HG03442 (cell line): ENCODE data around the gene SSC4D.
A peak's percentile ranks its signal among the peaks of the same experiment; 100 is the strongest.
"Not testable (repeated sequence)": the region's sequence is repeated elsewhere in the genome, so short reads cannot be mapped to it uniquely, and the experiment has no call there.

Source experiments
- ATAC-seq: cut with Tn5 transposase; IDR thresholded peaks from one replicate; pipeline ENCODE4 v1.9.1; 2021; ENCODE audit warnings: mild to moderate bottlenecking, moderate library complexity; ENCODE audit not compliant: unreplicated experiment

SSC4D gene

DNA sequence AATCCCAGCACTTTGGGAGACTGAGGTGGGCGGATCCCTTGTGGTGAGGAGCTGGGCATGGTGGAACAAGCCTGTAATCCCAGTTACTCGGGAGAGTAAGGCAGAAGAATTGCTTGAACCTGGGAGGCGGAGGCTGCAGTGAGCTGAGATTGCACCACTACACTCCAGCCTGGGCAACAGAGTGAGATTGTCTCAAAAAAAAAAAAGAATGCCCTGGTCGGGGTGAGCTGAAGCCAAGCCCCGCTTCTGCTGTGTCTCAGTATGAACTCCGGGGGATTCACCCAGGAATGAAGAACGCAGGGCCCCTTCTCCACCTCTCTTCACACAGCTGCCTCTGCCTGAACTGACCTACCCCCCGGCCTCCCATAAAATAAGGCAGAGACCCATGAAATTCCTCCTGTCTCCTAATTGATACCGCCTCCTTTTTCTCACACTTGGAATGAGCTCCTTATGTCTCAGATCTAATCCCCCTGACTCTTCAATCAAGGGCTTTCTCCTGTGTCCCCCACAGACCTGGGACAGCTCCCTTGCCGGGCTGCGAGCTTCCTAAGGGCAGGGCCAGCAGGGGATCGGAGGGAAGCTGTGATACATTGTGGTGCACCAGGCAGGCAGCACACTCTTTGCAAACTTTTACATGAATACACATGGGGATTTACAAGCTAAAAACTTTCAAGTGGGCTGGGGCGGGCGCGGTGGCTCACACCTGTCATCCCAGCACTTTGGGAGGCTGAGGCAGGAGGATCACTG lies 14.3 kb upstream of the SSC4D start:
- no peak for ATAC-seq

DNA sequence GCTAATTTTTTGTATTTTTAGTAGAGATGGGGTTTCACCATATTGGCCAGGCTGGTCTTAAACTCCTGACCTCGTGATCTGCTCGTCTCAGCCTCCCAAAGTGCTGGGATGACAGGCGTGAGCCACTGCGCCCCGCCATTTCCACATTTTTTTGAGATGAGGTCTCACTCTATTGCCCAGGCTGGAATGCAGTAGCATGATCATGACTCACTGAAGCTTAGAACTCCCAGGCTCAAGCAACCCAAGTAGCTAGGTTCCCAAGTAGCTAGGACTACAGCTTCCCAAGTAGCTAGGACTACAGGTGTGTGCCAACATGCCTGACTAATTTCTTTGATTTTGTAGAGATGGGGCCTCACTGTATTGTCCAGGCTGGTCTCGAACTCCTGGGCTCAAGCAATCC lies 11.6 kb upstream of the SSC4D start:
- not testable (repeated sequence) for ATAC-seq

DNA sequence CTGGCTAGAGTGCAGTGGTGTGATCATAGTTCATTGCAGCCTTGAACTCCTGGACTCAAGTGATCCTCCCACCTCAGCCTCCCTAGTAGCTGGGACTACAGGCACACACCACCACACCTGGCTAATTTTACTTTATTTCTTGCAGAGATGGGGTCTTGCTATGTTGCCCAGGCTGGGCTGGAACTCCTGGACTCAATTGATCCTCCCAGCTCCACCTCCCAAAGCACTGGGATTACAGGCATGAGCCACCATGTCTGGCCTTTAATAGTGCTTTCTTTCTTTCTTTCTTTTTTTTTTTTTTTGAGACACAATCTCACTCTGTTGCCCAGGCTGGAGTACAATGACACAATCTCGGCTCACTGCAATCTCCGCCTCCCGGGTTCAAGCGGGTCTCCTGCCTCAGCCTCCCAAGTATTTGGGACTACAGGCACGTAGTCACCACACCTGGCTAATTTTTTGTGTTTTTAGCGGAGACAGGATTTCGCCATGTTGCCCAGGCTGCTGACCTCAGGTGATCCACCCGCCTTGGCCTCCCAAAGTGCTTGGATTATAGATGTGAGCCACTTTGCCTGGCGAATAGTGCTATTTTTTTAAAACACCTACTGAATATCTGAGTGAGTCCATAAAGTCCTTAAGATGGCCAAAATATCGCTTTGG lies 8.3 kb upstream of the SSC4D start:
- not testable (repeated sequence) for ATAC-seq

DNA sequence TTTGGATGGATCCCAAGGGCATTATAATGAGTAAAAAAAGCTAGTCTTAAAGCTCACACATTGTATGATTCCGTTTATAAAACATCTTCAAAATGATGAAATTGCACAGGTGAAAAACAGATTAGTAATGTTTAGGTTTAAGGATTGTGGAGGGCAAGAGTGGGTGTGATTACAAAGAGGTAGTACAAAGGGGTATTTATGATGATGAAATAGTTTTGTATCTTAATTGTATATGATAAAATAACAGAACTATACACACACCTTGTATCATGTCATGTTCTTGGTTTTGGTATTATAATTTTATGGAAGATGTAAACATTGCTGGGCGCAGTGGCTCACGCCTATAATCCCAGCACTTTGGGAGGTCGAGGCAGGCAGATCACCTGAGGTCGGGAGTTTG lies 2.8 kb upstream of the SSC4D start:
- no peak for ATAC-seq

DNA sequence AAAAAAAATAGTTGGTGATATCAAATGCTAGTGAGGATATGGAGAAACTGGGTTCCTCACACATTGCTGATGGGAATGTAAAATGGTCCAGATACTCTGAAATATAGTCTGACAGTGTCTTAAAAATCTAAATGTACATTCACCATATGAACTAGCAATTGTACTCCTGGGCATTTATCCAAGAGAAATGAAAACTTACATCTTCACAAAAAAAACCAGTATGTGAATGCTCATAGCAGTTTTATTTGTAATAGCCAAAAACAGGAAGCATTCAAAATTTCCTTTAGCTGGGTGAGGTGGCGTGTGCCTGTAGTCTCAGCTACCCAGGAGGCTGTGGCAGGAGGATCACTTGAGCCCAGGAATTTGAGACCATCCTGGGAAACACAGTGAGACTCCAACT lies 2.1 kb upstream of the SSC4D start:
- no peak for ATAC-seq

DNA sequence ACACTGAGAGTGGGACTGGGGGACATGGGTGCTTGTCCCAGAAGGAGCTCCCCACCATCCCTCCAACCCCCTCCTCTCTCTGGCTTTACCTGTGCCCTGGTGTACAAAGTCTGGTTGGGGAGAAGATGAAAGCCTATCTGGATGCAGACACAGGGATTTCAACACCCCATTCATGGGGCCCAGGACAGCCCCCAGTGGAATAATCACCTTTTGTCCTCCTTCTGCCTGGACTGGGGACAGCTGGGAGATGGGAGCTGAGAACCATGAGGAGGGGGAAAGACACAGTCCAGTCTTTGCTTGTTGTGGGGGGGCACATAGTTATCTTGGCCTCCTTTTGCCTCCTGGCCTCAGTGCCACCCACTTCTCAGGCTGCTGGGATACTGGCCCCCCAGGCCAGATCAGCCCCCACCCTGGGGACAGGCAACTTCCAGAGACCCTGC lies 1.4 kb downstream of the SSC4D start:
- no peak for ATAC-seq

DNA sequence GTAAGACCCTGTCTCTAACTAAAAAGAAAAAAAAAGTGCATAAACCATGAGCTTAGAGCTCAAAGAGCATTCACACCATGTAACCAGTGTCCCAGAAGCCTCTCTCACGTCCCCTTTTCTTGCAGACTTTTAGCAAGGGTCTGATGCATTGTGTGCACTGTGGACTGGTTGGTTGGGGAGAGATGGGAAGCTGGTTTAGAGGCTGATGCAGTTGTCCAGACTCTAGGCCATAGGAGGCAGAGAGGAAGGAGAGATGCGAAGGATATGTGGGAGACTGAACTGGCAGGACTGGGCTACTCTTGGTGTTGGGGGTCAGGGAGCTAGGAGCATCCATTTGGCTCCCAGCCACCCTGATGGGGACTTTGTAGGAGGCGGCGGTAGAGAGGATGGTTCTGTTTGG lies 1.8 kb downstream of the SSC4D start:
- ATAC-seq = no peak

DNA sequence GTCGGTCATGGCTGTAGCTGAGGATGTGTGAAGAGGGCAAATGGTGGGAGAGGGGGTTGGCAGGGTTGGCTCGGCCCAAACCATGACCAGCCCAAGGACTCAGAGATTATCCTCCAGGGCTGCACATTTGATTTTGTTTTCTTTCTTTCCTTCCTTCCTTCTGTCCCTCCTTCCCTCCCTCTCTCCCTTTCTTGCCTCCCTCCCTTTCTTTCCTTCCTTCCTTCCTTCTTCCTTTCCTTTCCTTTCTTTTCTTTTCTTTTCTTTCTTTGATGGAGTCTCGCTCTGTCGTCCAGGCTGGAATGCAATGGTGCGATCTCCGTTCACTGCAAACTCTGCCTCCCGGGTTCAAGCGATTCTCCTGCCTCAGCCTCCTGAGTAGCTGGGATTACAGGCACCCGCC lies 3.8 kb downstream of the SSC4D start:
- ATAC-seq = no peak

DNA sequence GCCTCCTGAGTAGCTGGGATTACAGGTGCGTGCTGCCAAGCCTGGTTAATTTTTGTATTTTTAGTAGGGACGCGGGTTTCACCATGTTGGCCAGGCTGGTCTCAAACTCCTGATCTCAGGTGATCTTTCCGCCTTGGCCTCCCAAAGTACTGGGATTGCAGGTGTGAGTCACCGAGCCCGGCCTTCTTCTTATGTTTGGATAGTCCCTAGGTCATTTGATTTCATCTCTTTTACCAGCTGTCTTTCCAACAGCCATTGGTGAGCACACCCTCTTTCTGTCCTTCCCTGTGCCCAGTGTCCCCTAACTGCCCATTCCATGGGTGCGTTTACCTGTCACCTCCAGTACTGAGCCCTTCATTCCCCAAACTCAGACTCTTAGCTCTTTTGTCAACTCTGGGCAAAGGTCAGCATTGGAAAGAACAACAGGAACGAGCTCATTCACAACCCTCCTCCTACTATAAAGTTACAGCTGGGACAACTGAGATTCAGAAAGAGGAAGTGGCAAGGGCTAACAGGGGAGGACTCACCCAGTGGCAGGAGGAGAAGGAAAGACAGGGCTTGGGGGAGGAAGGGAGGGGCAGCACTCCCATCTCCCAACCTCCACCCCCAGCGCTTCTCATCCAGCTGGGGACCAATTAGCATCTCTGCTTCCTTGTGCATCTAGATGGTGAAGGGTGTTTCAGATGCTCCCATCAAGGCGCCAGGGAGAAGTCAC lies 5.6 kb downstream of the SSC4D start:
- no peak for ATAC-seq

DNA sequence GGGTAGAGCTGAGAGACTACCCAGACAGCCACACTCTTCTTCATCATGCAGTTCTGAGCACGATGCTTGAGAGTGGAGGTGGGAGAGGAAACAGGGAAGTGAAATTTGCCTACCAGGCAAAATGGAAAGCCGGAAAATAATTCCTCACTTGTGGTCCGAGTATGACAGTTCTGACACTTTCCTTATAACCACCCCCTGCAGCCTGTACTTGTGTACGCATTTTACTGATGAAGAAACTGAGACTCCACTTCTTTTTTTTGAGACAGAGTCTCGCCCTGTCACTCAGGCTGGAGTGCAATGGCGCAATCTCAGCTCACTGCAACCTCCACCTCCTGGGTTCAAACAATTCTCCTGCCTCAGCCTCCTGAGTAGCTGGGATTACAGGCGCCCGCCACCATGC lies 6.4 kb downstream of the SSC4D start:
- not testable (repeated sequence) for ATAC-seq

DNA sequence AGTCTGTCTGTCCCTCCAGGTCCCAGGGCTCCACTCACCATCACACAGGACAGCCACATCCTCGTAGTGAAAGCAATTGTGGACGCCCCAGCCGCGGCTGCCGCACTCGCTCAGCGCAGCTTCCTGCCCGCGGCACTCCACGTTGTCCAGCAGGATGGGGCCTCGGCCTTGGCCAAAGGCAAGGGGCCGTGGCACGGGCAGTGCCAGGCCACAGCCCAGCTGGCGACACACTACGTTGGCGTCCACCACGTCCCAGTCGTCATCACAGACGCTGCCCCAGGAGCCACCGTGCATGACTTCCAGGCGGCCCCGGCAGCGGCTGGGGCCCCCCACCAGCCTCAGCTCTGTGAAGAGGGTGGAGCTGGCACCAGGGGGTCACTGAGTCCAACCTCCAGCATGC lies 9.2 kb downstream of the SSC4D start:
- ATAC-seq = no peak

DNA sequence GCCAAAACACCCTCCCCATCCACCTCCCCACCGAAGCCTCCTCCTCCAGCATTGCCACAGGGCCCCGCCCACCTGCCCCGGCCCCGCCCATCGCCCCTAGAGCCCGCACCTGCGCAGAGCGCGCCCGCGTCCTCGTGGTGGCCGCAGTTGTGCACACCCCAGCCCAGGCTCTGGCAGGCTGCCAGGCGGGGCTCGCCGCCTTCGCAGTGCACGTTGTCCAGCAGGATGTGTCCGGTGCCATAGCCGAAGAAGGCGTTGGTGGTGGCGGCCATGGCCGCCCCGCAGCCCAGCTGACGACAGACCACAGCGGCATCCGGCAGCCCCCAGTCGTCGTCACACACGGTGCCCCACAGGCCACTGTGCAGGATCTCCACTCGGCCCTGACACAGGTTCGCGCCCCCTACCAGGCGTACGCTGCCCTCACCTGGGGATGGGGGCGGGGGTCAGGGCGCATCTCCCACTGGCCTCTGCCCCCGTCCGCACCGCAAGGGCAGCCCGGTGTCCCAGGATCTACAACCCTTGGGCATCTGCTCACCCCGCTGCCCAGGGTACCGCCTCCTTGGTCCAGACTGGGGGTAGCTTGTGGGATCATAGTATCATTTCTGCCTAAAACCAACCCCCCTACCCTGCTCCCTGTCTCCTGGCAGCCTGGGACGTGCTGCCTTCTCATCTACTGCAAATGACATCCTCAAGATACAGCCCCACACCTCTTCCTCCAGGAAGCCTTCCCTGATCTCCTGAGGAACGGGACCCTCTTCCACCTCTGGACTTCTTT lies 11.9 kb downstream of the SSC4D start:
- ATAC-seq = no peak

DNA sequence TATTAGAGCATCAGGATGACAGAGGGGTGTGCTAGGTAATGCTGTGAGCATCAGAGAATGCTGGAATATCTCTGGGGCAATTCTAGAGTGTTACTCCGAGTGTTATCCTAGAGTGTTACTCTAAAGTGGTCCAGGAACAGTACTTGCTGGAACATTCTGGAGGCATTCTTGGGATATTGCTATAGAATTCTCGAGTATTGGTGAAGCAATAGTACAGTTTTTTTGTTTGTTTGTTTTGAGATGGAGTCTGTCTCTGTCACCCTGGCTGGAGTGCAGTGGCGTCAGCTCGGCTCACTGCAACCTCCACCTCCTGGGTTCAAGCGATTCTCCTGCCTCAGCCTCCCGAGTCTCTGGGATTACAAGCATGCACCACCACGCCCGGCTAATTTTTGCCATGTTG lies 12.6 kb downstream of the SSC4D start:
- no peak for ATAC-seq

DNA sequence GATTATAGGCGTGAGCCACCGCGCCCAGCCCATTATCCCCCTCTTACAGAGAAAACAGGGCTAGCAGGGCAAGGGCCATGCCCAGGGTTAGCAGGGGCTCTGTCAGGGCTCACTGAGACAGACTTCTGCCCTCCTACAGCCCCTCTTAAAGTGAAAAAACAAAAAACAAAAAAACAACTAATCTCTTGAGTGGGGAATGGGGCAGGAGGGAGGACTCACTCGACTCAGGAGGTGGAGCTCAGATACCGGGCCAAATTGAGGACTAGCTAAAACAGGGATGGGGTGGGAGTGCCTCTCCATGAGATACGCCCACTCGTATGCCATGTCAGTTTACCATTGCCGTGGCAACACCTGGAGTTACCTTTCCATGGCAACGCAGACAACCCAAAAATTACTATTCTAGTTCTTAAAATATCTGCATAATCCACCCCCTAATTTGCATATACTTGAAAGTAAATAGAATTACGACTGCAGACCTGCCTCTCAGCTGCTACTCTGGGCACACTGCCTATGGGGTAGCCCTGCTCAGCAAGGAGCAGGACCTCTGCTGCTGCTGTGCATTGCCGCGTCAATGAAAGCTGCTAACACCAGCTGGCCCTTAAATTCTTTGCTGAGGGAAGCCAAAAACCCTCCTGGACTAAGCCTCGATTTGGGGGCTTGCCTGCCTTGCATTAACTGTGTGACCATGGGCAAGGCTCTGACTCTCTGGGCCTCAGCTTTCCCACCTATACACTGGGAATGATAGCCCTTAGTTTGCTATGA lies 13.4 kb downstream of the SSC4D start:
- ATAC-seq = no peak

DNA sequence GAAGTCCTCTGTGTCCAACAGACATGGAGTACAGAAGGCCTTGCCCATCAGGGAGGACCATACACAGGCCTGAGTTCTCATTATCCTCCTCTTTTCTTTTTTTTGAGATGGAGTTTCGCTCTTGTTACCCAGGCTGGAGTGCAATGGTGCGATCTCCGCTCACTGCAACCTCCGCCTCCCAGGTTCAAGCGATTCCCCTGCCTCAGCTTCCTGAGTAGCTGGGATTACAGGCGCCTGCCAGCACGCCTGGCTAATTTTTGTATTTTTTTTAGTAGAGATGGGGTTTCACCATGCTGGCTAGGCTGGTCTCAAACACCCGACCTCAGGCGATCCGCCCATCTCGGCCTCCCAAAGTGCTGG lies 13.9 kb downstream of the SSC4D start:
- ATAC-seq = not testable (repeated sequence)

DNA sequence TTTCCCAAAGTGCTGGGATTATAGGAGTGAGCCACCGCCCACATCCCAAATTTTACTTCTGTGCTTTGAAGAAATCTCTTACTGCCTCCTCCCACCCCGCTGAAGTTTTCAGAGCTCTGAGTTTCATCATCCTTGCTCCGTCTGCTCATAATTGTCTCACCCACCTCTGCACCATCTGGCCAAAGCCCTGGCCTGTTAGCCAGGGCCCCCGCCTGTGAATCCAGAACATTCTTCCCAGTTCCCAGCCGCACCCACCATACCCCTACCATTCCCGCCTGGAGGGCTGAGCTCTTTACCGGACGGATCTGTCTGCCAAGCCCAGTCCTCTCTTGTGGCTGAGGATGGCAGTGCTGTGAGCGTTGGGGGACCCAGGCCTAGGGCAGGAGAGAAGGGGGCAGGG lies 14.5 kb downstream of the SSC4D start:
- ATAC-seq = no peak

DNA sequence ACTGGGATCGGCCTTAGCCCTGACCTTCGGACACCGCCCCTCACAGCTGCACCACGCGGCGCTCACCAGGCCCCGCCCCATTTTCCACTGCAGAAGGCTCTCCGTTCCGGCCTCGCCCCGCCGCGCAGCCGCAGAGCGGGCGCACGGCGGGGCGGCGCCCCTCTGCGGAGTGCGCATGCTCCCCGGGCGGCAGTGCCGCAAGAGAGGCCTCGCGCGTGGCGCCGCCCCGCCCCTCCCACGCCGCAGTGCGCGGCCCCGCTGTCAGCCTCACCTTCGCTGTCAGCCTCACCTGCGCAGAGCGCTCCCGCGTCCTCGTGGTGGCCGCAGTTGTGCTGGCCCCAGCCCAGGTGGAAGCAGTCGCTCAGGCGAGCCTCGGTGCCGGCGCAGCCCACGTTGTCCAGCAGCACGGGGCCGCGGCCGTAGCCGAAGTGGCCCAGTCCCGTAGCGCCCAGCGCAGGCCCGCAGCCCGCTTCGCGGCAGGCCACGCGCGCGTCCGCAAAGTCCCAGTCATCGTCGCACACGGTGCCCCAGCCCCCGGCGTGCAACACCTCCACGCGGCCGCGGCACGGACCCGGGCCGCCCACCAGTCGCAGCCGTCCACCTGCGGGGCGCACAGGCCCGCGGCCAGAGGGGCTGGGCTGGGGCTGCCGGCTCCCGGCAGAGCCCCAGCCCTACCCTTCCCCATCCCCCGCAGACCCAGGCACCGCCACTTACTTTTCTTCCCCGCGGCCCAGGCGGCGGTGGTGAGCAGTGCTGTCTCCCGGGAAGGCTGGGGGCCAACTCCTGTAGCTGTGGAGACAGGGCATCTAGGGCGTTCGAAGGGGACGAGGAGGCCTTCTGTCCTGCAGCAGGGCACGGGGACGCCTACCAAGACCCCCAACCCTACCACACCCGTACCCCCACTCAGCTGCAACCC lies 16.1 kb downstream of the SSC4D start:
- peak; percentile 89 for ATAC-seq

DNA sequence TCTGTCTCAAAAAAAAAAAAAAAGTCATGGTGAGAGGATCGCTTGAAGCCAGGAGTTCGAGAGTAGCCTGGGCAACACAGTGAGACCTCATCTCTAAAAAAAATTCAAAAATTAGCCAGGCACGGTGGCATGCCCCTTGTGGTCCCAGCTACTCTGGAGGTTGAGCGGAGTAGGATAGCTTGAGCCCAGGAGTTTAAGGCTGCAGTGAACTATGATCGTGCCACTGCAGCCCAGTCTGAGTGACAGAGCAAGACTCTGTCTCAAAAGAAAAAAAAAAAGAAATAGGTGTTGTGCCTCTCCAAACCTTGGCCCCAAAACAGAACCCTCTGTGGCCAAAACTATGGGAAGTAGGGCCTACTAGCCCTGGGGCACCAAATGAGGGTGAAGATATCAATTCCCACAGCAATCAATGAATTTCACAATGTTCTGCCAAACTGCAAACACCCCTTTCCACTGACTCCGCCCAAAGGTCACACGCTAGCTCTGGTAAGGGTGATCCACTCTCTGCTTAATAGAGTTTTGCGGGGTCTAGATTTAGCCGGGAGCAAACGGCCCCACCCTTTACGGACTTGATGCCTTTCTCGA lies 16.9 kb downstream of the SSC4D start:
- no peak for ATAC-seq

DNA sequence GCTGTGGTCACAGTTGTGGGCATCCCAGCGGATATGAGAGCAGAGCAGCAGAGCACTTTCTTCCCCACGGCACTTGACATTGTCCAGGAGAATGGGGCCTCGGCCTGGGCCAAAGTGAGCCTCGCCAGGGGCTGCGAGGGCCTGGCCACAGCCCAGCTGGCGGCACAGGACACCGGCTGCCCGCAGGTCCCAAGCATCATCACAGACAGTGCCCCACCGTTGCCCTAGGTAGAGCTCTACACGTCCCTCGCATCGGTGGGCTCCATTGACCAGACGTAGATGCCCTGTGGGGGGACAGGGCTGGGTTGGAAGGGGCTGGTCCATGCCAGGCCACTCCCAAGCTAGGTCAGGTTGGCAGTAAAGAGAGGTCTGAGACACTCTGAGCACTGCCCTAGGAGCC lies 19.4 kb downstream of the SSC4D start:
- ATAC-seq = no peak
